AG10803 (cell line): ENCODE results near the gene LRP1B.

ENCODE experiments used
- DNase-seq: peaks from one replicate; pipeline ENCODE4 v3.0.0; 2010; ENCODE audit warnings: low read depth
- H3K4me3 ChIP-seq: 2 replicates; pipeline ENCODE4 v1.5.1; 2011; ENCODE audit warnings: mild to moderate bottlenecking, low read length, control low read depth
- TF ChIP-seq, protein P1 (sequence below): conservative IDR thresholded peaks from 2 replicates; pipeline ENCODE4 v1.5.1; 2011; ENCODE audit warnings: mild to moderate bottlenecking, low read length, control low read depth, inconsistent platforms

Gene LRP1B

DNA sequence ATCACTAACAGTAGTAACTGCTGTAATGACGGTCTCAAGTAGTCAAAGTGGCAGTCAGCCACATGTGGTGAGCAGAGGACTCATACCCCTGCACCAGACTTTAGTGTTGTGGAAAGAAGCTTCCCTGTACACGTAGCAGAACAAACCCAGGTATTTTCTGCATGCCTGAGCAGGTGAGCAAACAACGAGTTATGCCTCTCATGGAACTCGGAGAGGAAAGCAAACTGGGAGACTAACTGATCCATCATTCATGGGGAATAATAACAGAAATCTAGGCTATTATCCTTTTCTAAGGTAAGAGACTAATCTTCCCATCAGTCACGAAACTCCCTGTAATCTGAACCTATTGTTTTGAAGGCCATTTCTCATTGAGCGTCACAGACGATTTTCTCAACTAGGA lies 1855.4 kb downstream of the LRP1B start:
- TF ChIP-seq, protein P1, sequence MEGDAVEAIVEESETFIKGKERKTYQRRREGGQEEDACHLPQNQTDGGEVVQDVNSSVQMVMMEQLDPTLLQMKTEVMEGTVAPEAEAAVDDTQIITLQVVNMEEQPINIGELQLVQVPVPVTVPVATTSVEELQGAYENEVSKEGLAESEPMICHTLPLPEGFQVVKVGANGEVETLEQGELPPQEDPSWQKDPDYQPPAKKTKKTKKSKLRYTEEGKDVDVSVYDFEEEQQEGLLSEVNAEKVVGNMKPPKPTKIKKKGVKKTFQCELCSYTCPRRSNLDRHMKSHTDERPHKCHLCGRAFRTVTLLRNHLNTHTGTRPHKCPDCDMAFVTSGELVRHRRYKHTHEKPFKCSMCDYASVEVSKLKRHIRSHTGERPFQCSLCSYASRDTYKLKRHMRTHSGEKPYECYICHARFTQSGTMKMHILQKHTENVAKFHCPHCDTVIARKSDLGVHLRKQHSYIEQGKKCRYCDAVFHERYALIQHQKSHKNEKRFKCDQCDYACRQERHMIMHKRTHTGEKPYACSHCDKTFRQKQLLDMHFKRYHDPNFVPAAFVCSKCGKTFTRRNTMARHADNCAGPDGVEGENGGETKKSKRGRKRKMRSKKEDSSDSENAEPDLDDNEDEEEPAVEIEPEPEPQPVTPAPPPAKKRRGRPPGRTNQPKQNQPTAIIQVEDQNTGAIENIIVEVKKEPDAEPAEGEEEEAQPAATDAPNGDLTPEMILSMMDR: no peak
- H3K4me3 ChIP-seq: no peak overlapping the region
- no peak for DNase-seq

DNA sequence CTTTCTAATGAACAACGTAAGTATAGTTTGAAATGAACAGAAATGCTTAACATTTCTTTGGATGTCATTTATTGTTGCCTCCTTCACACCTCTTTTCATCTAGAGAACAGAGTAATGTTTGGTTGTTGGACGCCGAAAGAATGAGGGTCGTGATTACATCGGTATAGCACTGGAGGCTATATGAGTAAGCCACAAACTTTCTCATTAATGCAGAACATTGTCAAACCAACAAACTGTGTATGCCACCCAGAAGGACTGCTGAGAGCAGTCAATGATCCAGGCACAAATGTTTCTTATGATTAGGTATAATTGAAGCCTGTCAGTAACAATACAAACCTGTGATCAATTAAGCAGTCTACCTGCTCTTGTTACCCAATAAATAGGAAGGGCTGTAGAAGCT lies 1855.9 kb downstream of the LRP1B start:
- no peak for DNase-seq
- TF ChIP-seq, protein P1: no peak
- H3K4me3 ChIP-seq: no peak overlapping the region

DNA sequence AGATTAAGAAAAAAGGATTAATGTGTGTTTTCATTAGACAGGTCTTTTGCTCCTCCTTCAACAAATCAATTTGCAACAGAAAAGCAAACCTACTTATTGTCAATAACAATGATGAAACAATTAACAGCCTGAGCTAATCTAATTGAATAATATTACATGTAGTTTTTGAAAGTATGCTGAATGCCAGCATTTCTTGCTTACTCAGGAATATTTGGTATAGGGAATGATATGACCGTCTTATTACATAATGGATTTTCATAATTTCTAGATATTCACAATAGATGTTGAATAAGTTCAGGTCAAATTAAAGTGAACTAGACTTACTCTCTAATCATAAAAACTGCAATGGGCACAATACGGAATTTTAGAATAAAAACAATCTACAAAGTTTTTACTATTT lies 1856.9 kb downstream of the LRP1B start:
- TF ChIP-seq, protein P1: no peak
- no peak for DNase-seq
- no peak overlapping the region for H3K4me3 ChIP-seq

DNA sequence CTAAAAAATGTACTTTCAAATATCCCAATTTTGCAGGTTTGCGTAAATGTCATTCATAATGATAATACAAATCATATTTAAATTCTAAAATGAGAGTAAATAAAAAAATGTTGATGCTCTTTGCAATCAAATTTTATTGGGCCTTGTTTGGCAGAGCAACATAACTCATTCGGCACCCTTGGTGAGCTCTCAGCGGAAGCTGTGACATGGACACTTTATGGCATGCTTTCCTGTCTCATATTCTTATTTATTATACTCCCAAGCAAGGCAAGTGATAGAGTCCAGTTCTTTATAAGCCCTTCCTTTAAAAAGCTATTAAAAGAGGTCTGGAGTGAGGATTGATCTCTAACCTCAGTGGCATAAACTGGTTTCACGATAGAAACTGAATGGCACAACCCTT lies 1857.4 kb downstream of the LRP1B start:
- TF ChIP-seq, protein P1: no peak
- no peak for DNase-seq
- H3K4me3 ChIP-seq: no peak overlapping the region

DNA sequence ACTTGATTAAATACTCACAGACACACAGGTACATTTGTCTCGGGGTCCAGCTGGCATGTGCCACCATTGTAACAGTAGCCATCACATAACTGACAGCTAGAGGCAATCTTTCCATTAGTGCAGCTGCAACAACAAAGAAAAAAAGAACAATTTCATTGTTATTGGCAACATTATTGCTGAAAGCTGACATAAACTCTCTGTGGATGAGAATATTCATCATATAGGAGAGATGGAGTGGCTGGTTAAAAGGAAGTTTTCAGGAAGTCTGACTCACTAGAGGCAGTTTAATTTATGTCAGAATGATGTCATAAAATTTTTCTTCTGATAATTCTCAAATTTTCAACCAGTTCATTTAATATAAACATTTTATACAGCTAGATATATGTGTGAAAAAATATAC lies 1860.6 kb downstream of the LRP1B start:
- TF ChIP-seq, protein P1: no peak
- DNase-seq: no peak
- no peak overlapping the region for H3K4me3 ChIP-seq

DNA sequence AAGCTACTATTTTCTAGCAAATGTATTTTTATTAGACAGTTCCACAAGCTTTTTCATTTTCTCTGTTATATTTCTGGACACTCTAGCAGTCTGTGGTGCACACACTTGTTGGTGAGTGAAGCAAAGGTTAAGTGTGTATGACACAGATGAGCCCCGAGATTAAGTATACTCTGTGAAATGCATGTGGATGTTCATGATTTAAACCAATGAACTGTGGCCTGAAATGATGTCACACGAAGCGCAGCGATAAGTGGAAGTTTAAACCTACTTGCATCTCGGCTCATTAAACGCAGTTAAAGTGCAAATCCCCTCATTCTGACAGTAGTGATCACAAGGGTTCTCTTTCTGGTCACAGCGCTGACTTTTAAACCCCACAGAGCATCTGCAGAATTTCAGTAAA lies 1861.8 kb downstream of the LRP1B start:
- no peak overlapping the region for H3K4me3 ChIP-seq
- DNase-seq: no peak
- TF ChIP-seq, protein P1: no peak

DNA sequence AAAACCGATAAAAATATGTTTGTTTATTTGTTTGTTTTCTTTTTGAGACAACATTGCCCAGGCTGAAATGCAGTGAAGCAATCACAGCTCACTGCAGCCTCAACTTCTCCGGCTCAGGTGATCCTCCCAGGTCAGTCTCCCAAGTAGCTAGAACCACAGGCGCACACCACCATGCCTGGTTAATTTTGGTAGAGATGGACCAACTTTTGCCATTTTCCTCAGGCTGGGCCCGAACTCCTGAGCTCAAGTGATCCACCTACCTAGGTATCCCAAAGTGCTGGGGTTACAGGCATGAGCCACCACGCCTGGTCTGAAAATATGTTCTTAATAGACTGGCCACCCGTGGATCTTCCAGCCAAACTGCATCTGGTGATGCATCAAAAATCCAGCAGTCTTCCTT lies 1867.9 kb downstream of the LRP1B start:
- TF ChIP-seq, protein P1: no peak
- DNase-seq: no peak
- no peak overlapping the region for H3K4me3 ChIP-seq
